ENCODE results near the gene CREBRF.

DNA sequence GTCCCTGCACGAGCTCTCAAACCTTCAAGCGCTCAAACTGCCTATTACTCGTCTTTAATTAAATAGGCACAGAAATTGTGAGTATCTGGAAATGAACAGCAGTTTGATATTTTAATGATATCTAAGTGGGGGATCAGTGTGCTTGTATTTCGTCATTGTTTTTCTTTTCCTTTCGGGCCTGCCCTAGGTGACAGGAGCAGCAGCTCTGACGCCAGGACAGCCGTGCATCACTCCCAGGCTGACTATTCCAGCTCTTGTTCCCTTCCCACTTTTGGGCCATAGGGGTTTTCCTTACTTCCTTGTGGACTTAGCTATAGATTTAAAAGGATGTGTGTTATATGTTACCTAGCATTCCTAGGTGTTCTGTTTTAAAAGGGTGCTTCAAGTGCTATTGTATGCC is 97.7 kb downstream of the CREBRF start:
- TF ChIP-seq POLR2A (IDR thresholded peaks at IDR 0.05; ENCODE audit: control extremely low read depth in 1 of 2, low read depth in 2 of 2, low read length in 2 of 2) (no peak), KDM4A (IDR thresholded peaks at IDR 0.05; ENCODE audit: low read depth, low read length, severe bottlenecking) (no peak), SUZ12 (IDR thresholded peaks at IDR 0.05; ENCODE audit: low read length) (no peak), JUN (IDR thresholded peaks at IDR 0.05; ENCODE audit: low read depth, low read length) (no peak), CREB1 (IDR thresholded peaks at IDR 0.05) (no peak), EZH2 (IDR thresholded peaks at IDR 0.05; ENCODE audit: low read depth, low read length, severe bottlenecking) (no peak)
- TF ChIP-seq, protein P1, sequence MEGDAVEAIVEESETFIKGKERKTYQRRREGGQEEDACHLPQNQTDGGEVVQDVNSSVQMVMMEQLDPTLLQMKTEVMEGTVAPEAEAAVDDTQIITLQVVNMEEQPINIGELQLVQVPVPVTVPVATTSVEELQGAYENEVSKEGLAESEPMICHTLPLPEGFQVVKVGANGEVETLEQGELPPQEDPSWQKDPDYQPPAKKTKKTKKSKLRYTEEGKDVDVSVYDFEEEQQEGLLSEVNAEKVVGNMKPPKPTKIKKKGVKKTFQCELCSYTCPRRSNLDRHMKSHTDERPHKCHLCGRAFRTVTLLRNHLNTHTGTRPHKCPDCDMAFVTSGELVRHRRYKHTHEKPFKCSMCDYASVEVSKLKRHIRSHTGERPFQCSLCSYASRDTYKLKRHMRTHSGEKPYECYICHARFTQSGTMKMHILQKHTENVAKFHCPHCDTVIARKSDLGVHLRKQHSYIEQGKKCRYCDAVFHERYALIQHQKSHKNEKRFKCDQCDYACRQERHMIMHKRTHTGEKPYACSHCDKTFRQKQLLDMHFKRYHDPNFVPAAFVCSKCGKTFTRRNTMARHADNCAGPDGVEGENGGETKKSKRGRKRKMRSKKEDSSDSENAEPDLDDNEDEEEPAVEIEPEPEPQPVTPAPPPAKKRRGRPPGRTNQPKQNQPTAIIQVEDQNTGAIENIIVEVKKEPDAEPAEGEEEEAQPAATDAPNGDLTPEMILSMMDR (IDR thresholded peaks at IDR 0.05; ENCODE audit: control extremely low read depth in 1 of 3, insufficient read depth in 1 of 3, low read depth in 1 of 3, low read length in 3 of 3) = no peak
- TF ChIP-seq, protein P2, sequence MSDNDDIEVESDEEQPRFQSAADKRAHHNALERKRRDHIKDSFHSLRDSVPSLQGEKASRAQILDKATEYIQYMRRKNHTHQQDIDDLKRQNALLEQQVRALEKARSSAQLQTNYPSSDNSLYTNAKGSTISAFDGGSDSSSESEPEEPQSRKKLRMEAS (IDR thresholded peaks at IDR 0.05) = no peak

Data from H1 (cell line).